OCI-LY7 (cell line): ENCODE data around the gene SNRPF.

Experiments
- CTCF ChIP-seq: fragments of 200-600 bp; sonication (generic); conservative IDR thresholded peaks from 2 replicates; pipeline ENCODE4 v1.5.1; 2014; ENCODE audit warnings: mild to moderate bottlenecking, antibody characterized with exemption, low read length, moderate library complexity, mixed read lengths
- EZH2phosphoT487 ChIP-seq: fragments of 200-600 bp; sonication (generic); IDR thresholded peaks from 2 replicates; pipeline ENCODE4 v1.6.1; 2018; ENCODE audit warnings: low read depth, borderline replicate concordance, mild to moderate bottlenecking, mixed run types, antibody characterized with exemption, low read length, moderate library complexity, mixed read lengths

GRCh38 chr12:95848575-95849388 is 10.0 kb upstream of the SNRPF start:
- TF ChIP-seq CTCF: peak; percentile 66
- no peak for TF ChIP-seq EZH2phosphoT487
